ES-I3 (cell line): ENCODE measurements around the gene IWS1.
"Not testable (repeated sequence)": the region's sequence is repeated elsewhere in the genome, so short reads cannot be mapped to it uniquely, and the experiment has no call there.

Experiments used
- H3K36me3 ChIP-seq: 2 replicates; pipeline ENCODE4 v1.6.1; 2013; ENCODE audit warnings: mild to moderate bottlenecking, low read length, control low read depth, moderate library complexity; ENCODE audit not compliant: insufficient read depth
- H3K4me1 ChIP-seq: 2 replicates; pipeline ENCODE4 v1.6.1; 2013; ENCODE audit warnings: mild to moderate bottlenecking, control low read depth, low read length; ENCODE audit not compliant: insufficient read depth
- H3K9ac ChIP-seq: 2 replicates; pipeline ENCODE4 v1.6.1; 2013; ENCODE audit warnings: low read depth, mild to moderate bottlenecking, low read length, moderate library complexity
- H3K9me3 ChIP-seq: 2 replicates; pipeline ENCODE4 v1.6.1; 2013; ENCODE audit warnings: mild to moderate bottlenecking, low read length, moderate library complexity; ENCODE audit not compliant: control insufficient read depth, insufficient read depth

The IWS1 gene

GRCh38 chr2:127454595-127455565 lies 71.4 kb downstream of the IWS1 start:
- peaks cover 16% of the 10 kb centered on the region for H3K4me1 ChIP-seq
- no peaks in the 10 kb centered on the region for H3K9me3 ChIP-seq
- no peak overlapping the region for H3K9ac ChIP-seq
- no peaks in the 10 kb centered on the region for H3K36me3 ChIP-seq

GRCh38 chr2:127453392-127454171 lies 72.7 kb downstream of the IWS1 start:
- Histone ChIP-seq H3K36me3 (no peaks in the 10 kb centered on the region), H3K9me3 (no peaks in the 10 kb centered on the region), H3K4me1 (peaks cover 16% of the 10 kb centered on the region), H3K9ac (no peak overlapping the region)

GRCh38 chr2:127453013-127453391 lies 73.3 kb downstream of the IWS1 start:
- Histone ChIP-seq H3K36me3 (no peaks in the 10 kb centered on the region), H3K9ac (no peak overlapping the region), H3K4me1 (peaks cover 16% of the 10 kb centered on the region), H3K9me3 (no peaks in the 10 kb centered on the region)

- H3K4me1 ChIP-seq: peaks cover 16% of the 10 kb centered on the region
- not testable (repeated sequence) for H3K9me3 ChIP-seq, H3K36me3 ChIP-seq, H3K9ac ChIP-seq
Measured at GRCh38 chr2:127452423-127452822, 73.9 kb downstream of the IWS1 start.

GRCh38 chr2:127451981-127452380 lies 74.3 kb downstream of the IWS1 start:
- Histone ChIP-seq H3K4me1 (peaks cover 15% of the 10 kb centered on the region), H3K36me3 (no peaks in the 10 kb centered on the region), H3K9me3 (no peaks in the 10 kb centered on the region), H3K9ac (no peak overlapping the region)

GRCh38 chr2:127449898-127450297 lies 76.4 kb downstream of the IWS1 start:
- Histone ChIP-seq H3K4me1 (peaks cover 5% of the 10 kb centered on the region), H3K9me3 (no peaks in the 10 kb centered on the region), H3K36me3 (no peaks in the 10 kb centered on the region), H3K9ac (no peak overlapping the region)

GRCh38 chr2:127449414-127449813 lies 76.9 kb downstream of the IWS1 start:
- no peaks in the 10 kb centered on the region for H3K9me3 ChIP-seq
- peaks cover 4% of the 10 kb centered on the region; the same call in 1 of the 2 replicates for H3K4me1 ChIP-seq
- no peak overlapping the region for H3K9ac ChIP-seq
- no peaks in the 10 kb centered on the region for H3K36me3 ChIP-seq

GRCh38 chr2:127448526-127448925 lies 77.8 kb downstream of the IWS1 start:
- H3K4me1 ChIP-seq: peaks cover 2% of the 10 kb centered on the region; the same call in 1 of the 2 replicates
- H3K36me3 ChIP-seq: no peaks in the 10 kb centered on the region
- no peaks in the 10 kb centered on the region for H3K9me3 ChIP-seq
- no peak overlapping the region for H3K9ac ChIP-seq

GRCh38 chr2:127439343-127439742 lies 86.9 kb downstream of the IWS1 start:
- H3K36me3 ChIP-seq: no peaks in the 10 kb centered on the region
- H3K9ac ChIP-seq: no peak overlapping the region
- peaks cover 3% of the 10 kb centered on the region; the same call in 1 of the 2 replicates for H3K4me1 ChIP-seq
- H3K9me3 ChIP-seq: no peaks in the 10 kb centered on the region

GRCh38 chr2:127437781-127438726 lies 88.2 kb downstream of the IWS1 start:
- Histone ChIP-seq H3K36me3 (no peaks in the 10 kb centered on the region), H3K4me1 (peaks cover 3% of the 10 kb centered on the region; the same call in 1 of the 2 replicates), H3K9ac (no peak overlapping the region), H3K9me3 (no peaks in the 10 kb centered on the region)

- Histone ChIP-seq H3K4me1 (peaks cover 3% of the 10 kb centered on the region; the same call in 1 of the 2 replicates), H3K9me3 (no peaks in the 10 kb centered on the region), H3K36me3 (no peaks in the 10 kb centered on the region), H3K9ac (no peak overlapping the region)
Measured at GRCh38 chr2:127437056-127437455, 89.2 kb downstream of the IWS1 start.

- Histone ChIP-seq H3K4me1 (peaks cover 3% of the 10 kb centered on the region; the same call in 1 of the 2 replicates), H3K9ac (no peak overlapping the region), H3K36me3 (no peaks in the 10 kb centered on the region), H3K9me3 (no peaks in the 10 kb centered on the region)
Measured at GRCh38 chr2:127434515-127434914, 91.8 kb downstream of the IWS1 start.

GRCh38 chr2:127431408-127432023 lies 94.8 kb downstream of the IWS1 start:
- Histone ChIP-seq H3K4me1 (no peaks in the 10 kb centered on the region), H3K36me3 (no peaks in the 10 kb centered on the region), H3K9me3 (no peaks in the 10 kb centered on the region), H3K9ac (no peak overlapping the region)
